Activated T-helper 9 cell treated with anti-CD3 and anti-CD28 coated beads, Interleukin-2, amount 50 U/mL, for 16 hours (primary cell): ENCODE data around the gene HCRTR1.

ENCODE experiments used
- DNase-seq: peaks from one replicate; pipeline ENCODE4 v3.0.0-alpha.2; 2020; ENCODE audit warnings: low read depth

The HCRTR1 gene

GRCh38 chr1:31667065-31667785, 49.7 kb downstream of the HCRTR1 start:
- DNase-seq = no peak

DNA sequence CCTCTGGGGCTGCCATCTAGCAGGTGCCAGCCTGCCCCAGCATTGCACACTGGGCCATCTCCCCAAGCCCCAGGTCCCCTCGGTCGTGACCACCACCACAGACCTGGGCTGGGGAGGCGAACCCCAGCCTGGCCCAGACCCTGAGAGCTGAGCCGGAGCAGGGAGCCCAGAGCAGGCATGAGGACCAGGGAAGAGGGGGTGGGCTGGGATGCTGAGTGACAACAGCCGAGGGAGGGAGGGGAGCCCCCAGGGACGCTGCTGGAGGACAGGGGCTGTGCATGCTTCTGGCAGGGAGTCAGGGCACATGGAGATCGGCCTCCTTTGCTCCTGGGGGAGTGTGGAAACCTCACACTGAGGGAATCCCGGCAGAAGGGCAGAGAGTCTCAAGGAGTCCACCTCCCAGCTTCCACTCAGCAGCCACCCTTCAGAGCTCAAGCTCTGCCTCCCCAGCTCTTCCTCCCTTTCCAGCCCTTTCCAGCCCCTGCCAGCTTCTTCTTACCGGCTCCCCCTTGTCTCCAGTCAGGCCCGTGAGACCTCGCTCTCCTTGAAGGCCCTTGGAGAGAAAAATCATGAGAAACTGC, 50.9 kb downstream of the HCRTR1 start:
- no peak for DNase-seq

DNA sequence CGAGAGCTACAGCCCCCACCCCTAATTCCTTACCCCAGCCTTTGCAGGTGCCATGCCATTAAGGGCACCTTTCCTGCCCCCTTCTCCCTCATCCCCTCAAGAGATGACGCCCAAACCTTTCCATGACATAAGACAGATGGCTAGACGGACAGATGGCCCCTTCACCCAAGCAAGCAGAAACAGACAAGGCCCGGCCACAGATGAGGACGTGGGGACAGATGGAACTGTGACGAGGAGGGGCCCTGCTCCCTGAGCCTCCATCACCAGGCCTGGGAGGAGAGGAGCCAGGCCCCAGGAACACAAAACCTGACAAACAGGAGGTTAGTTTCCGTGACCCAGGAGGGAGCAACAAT, 51.9 kb downstream of the HCRTR1 start:
- DNase-seq = no peak

DNA sequence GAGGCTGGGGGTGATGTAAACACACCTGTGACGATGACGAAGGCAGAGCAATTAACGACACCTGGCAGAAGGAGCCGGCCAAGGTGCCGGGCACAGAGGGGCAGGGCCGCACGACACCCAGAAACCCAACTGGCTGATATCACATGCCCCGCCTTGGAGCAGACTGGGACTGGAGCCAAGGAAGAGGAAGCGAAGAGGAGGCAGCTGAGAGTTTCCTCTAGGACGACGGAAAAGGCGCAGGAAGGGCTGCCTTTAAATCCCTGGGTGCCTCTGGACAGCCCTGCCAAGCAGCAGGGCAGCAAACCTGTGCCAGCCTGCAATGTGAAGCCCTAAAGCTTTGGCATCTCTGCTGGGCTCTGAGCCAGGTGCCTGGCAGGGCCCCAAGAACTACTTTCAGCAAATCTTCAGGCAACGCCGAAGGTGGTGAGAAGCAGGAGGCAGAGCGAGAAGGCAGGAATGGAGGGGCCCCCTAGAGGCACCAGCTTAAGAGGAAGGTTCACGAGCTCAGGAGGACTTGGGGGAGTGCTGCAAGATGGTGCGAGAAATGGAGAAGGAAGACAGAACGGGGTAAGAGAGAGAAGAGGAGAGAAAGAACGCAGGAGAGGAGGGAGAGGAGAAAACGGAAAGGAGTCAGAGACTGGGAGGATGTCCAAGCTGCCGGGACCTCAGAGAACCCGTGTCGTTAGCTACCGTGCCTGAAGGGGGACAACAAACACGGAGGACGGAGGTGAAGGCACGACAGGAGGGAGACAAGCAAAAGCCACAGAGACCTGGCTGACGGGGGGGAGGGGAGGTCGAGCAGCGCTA, 52.5 kb downstream of the HCRTR1 start:
- no peak for DNase-seq

GRCh38 chr1:31670593-31670964, 53.1 kb downstream of the HCRTR1 start:
- DNase-seq = no peak

DNA sequence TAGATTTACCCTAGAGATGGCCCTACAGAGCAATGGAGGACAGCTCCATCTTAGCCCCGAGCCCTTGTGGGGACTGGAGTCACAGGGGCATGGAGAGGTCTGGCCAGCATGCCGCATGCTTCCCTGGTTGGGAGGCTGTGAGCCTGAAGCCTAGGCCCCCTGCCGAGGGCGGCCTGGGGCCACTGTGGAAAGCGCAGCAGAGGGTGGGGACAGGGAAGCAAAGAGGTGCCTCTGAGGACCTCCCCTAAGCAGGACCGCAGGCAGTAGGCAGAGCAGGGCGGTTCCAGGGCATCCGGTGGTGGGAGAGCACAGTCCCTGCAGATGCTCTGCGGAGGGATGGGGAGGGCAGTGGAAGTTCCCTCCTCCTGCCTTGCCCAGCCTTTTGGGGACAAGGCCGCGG, 53.7 kb downstream of the HCRTR1 start:
- no peak for DNase-seq

GRCh38 chr1:31671561-31672201, 54.2 kb downstream of the HCRTR1 start:
- DNase-seq = no peak

DNA sequence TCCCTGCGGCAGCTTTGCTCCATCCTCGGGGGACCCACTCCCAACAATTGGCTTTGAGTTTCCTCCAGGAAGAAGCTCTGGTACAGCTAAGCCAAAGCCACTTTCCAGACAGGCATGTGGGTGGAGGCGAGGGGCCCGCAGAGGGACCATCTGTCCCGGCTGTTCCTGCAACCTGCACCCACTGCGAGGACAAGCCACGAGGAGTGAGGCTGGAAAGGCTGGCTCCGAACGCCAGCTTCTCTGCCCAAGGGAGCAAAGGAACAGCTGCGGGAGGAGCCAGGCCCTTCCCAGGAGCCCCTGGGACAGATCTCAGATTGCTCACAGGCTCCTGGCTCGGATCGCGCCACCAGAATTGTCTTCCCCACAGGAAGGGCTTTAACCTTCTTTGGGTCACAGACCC, 55.5 kb downstream of the HCRTR1 start:
- no peak for DNase-seq

DNA sequence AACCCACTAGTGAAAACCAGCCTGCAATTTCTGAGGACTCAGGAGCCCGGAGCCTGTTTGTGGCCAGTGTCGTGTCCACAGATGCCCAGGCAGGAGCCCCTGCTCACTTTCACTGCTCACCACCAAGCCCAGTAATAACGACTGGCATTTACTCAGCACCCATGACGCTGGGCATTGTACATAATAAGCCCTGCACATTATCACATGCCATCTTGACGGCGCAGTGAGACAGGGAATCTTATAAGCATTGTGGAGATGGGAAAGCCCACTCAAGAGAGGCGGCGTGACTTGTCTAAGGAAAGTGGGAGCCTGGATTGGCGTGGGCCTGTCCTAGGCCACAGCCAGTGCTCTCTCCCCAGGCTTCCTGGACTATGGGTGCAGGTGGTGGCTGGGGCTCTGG, 55.9 kb downstream of the HCRTR1 start:
- no peak for DNase-seq

DNA sequence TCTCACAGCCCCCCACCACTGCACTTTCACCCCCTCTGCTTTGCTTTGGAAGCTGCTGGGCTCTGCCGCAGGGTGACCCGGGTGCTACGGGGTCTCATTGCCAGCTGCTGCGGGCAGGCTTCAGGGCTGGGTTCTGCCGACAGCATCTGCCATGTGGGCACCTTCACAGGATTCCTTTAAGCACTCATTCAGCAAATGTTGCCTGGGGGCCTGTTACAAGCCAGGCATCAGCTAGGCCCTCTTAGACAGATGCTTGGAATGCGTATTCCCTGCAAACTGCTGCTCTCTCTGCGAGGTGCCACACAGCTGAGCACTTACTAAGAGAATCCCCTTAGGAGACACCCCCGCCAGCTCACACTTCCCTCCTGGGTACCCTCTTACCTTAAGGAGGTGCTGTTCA, 57.1 kb downstream of the HCRTR1 start:
- DNase-seq = no peak

DNA sequence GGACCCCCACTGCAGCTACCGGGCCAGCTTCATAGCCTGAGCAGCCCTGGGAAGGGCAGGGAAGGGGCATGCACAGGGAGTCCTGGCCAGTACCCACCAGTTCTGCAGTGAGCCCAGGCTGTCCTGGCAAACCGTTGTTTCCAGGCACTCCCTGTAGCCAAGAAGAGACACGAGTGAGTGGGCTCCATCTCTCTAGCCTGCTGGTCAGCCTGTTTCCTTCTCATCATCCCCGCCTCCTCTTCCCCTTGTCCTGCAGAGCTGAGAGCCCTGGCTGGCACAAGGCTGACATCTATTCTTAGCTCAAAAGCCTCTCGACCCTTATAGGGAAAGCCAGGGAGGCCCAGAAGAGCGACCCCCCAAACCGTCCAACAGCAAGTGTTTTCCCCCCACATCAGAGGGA, 57.7 kb downstream of the HCRTR1 start:
- DNase-seq = no peak

DNA sequence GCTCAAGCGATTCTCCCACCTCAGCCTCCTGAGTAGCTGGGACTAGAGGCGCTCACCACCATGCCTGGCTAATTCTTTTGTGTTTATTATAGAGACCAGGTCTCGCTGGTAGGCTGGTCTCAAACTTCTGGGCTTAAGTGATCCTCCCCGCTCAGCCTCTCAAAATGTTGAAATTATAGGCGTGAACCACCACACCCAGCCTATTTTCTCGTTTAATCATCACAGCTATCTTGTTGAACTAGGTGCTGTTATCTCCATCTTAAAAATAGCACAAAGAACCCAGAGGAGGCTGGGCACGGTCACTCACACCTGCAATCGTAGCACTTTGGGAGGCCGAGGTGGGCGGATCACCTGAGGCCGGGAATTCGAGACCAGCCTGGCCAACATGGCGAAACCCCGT, 58.3 kb downstream of the HCRTR1 start:
- DNase-seq = no peak
